Ovary (tissue), 9 donors: Measurements from ENCODE around the gene GRAMD1B. TPM values are rescaled to one million over a fixed set of nuclear protein-coding genes. Genes with fewer than 3 reads are reported as not detected.

ENCODE experiments used
- DNase-seq, 5 donors: peaks; one replicate each; pipeline ENCODE4 v3.0.0-alpha.2; 2019 to 2020
- H3K27ac ChIP-seq, 2 donors: fragments of 200-600 bp; one replicate each; pipeline versions ENCODE4 v1.5.1 to v1.8.0; 2019 to 2022
- H3K27me3 ChIP-seq: fragments of 200-600 bp; one replicate; pipeline ENCODE4 v1.8.0; 2022
- H3K36me3 ChIP-seq: fragments of 200-600 bp; sonication (generic); one replicate; pipeline ENCODE4 v1.5.1; 2019
- H3K4me1 ChIP-seq: one replicate; pipeline ENCODE4 v1.8.1; 2013; ENCODE audit warnings: mild to moderate bottlenecking, moderate library complexity; ENCODE audit not compliant: insufficient read depth
- H3K4me3 ChIP-seq: fragments of 200-600 bp; sonication (generic); one replicate; pipeline ENCODE4 v1.5.1; 2017
- H3K9me3 ChIP-seq, 2 donors: fragments of 200-600 bp in 1 of 2; sonication (generic) in 1 of 2; one replicate each; pipeline versions ENCODE4 v1.5.1 to v1.8.1; 2013 to 2019; ENCODE audit warnings: mild to moderate bottlenecking in 1 of 2, moderate library complexity in 1 of 2
- EP300 ChIP-seq: sonication (generic); formaldehyde crosslinking; IDR thresholded peaks from one replicate; pipeline ENCODE4 v1.6.1; 2017; ENCODE audit warnings: antibody characterized with exemption
- POLR2A ChIP-seq: fragments of 450-650 bp; IDR thresholded peaks from one replicate; pipeline ENCODE4 v1.6.1; 2017; ENCODE audit warnings: antibody characterized with exemption, mild to moderate bottlenecking, moderate library complexity
- WGBS, 3 donors: extraction: QIAGEN DNeasy Blood & Tissue Kit in 1 of 3; methylation state at CpG; one replicate each; pipeline versions ENCODE4 v1.1.5 to v1.1.7; 2013 to 2017; 5-methylcytosine and 5-hydroxymethylcytosine counted together
- intact Hi-C, 4 donors: fragments of 100-400 bp; cut with DNase I; formaldehyde crosslinking; loops; one replicate each; pipeline versions ENCODE4 v1.11.0 to v1.15.1; 2022 to 2023
- polyA plus RNA-seq, 2 donors: library from polyadenylated mRNA; stranded (reverse); fragments of 200-250 nt in 1 of 2; fragments of 350-450 nt in 1 of 2; fragmentation: Illumina TruSeq in 1 of 2; extraction: RNeasy Lipid Tissue Mini Kit (QIAGEN cat#74804) in 1 of 2; gene quantifications; one replicate each; pipeline ENCODE4 v1.2.3, GENCODE V29; 2013 to 2014
- total RNA-seq, 7 donors: library from RNA; depleted of rRNA in 2 of 7; stranded (reverse); fragments of >200 nt in 2 of 7; fragmentation: NEBNext Ultra II Directional in 3 of 7; extraction: Animal tissue kit (Norgen Biotek cat#: 25700) in 3 of 7; gene quantifications; one replicate each; pipeline versions ENCODE4 v1.1.0 to v1.2.4, GENCODE V29; 2016 to 2023
- TF ChIP-seq, protein P1 (sequence below), 3 donors: fragments of 450-650 bp in 2 of 3; fragments of 200-600 bp in 1 of 3; IDR thresholded peaks; one replicate each; pipeline versions ENCODE4 v1.5.1 to v1.8.0; 2016 to 2022; ENCODE audit warnings: antibody characterized with exemption in 3 of 3, mild to moderate bottlenecking in 1 of 3
- donor health status: DM: no; HTN: no; CAD: no; lungs with moderate emphysema.
- donor health status: DM: no; HTN: no; CAD: no.
- donor health status: Bipolar disorder and iron deficiency.
- donor health status: DM: yes; HTN: yes; CAD: no.
- donor health status: DM: no; HTN: no; CAD: no.
- donor health status: DM: yes; HTN: yes; CAD: no.

The GRAMD1B gene
- total and polyA plus RNA-seq, 9 donors, result 10.8 to 185 (median 25.4) TPM

DNA sequence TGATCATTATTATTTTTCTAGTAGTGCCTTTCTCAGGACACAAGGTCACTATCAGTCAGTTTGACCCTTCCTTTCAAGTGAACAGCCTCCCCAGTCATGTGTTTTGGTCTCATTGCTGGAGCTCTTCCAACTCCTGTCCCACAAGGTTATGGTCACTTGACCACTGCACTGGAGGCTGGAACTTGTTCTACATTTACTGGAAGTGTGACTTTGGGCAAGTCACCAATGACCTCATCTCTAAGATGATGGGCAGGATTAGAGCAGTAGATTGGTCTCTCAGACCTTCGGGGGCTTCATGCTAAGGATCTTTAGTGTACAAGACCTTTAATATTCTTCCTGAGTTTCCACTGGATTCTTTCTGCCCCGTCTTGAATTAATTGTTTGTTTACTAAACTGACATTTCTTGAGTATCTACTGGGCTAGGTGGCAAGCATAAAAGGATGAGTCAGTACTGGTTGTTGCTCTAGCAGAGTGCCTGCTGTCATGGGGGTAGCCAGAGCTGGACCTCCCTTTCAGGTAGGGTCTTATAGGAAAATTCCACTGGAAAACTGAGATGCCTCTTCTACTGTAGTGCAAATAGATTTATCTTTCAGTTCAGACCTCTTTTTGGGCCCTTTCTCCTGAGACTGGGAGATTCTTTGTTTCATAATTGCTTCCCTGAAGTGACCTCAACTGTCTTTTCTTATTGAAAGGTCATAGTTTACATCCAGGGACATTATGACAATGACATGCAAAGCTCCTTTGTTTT, 106.8 kb downstream of the GRAMD1B start:
- 80 to 90% (median 82%) methylated on average over 2 of the region's 2 CpGs for WGBS, 3 donors
- Histone ChIP-seq H3K27me3 (no peaks in the 10 kb centered on the region), H3K36me3 (no peaks in the 10 kb centered on the region), H3K4me3 (no peak overlapping the region), H3K27ac (no peak overlapping the region), H3K9me3 (no peaks in the 10 kb centered on the region), H3K4me1 (no peaks in the 10 kb centered on the region)
- DNase-seq, result no peak
- TF ChIP-seq EP300, result no peak
- no peak for TF ChIP-seq POLR2A
- TF ChIP-seq, protein P1, sequence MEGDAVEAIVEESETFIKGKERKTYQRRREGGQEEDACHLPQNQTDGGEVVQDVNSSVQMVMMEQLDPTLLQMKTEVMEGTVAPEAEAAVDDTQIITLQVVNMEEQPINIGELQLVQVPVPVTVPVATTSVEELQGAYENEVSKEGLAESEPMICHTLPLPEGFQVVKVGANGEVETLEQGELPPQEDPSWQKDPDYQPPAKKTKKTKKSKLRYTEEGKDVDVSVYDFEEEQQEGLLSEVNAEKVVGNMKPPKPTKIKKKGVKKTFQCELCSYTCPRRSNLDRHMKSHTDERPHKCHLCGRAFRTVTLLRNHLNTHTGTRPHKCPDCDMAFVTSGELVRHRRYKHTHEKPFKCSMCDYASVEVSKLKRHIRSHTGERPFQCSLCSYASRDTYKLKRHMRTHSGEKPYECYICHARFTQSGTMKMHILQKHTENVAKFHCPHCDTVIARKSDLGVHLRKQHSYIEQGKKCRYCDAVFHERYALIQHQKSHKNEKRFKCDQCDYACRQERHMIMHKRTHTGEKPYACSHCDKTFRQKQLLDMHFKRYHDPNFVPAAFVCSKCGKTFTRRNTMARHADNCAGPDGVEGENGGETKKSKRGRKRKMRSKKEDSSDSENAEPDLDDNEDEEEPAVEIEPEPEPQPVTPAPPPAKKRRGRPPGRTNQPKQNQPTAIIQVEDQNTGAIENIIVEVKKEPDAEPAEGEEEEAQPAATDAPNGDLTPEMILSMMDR (IDR thresholded peaks at IDR 0.05), result no peak
- intact Hi-C loops, result no loop called here

DNA sequence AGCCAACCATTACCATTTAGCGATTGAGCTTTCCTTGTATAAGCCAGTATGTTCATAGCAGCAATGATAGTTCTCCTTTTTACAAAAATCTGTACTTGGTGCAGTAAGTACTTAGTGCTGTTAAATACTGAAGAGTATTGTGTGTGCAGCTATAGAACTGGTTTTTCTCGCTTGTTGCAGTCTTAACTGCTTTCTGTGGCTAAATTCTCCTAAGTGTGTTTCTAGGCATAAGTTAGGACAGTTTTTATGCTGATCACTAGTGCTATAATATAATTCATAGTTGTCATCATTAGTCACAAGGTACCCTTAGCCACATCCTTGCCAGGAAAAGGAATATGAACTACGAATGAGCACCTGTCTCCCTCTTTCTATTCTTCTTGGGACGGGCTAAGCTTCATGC, 107.7 kb downstream of the GRAMD1B start:
- no peaks in the 10 kb centered on the region for H3K27me3 ChIP-seq
- H3K27ac ChIP-seq, result no peak overlapping the region
- DNase-seq, result no peak
- intact Hi-C loops, result no loop called here
- 95 to 97% (median 96%) methylated on average over 4 of the region's 4 CpGs for WGBS, 3 donors
- no peaks in the 10 kb centered on the region for H3K4me1 ChIP-seq
- no peaks in the 10 kb centered on the region for H3K9me3 ChIP-seq
- H3K4me3 ChIP-seq, result no peak overlapping the region
- no peaks in the 10 kb centered on the region for H3K36me3 ChIP-seq
- TF ChIP-seq EP300, result no peak
- TF ChIP-seq, protein P1 (IDR thresholded peaks at IDR 0.05), result no peak
- no peak for TF ChIP-seq POLR2A

DNA sequence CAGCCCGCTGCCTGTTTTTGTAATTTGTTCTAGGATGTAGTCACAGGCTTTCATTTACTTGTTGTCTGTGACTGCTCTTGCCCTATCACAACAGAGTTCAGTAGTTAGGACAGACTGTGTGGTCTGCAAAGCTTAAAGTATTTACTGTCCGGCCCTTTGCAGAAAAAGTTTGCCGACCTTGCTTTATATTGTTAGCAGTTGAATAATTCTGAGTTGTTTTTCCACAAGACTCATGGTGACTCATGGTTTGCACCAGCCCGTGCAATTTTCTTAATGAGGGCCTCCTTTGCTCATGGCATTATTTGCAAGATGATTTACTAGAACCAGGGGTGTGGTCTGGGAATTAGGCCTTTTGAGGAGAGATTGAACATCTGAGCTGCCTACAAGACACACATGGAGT, 113.7 kb downstream of the GRAMD1B start:
- Histone ChIP-seq H3K36me3 (no peaks in the 10 kb centered on the region), H3K27me3 (no peaks in the 10 kb centered on the region), H3K9me3 (no peaks in the 10 kb centered on the region), H3K4me1 (peaks cover 5% of the 10 kb centered on the region), H3K4me3 (no peak overlapping the region), H3K27ac (no peak overlapping the region)
- intact Hi-C loops, result no loop called here
- no peak for DNase-seq
- 21 to 37% (median 26%) methylated on average over 4 of the region's 4 CpGs for WGBS, 3 donors
- TF ChIP-seq, protein P1 (IDR thresholded peaks at IDR 0.05), result no peak
- TF ChIP-seq EP300, result no peak

DNA sequence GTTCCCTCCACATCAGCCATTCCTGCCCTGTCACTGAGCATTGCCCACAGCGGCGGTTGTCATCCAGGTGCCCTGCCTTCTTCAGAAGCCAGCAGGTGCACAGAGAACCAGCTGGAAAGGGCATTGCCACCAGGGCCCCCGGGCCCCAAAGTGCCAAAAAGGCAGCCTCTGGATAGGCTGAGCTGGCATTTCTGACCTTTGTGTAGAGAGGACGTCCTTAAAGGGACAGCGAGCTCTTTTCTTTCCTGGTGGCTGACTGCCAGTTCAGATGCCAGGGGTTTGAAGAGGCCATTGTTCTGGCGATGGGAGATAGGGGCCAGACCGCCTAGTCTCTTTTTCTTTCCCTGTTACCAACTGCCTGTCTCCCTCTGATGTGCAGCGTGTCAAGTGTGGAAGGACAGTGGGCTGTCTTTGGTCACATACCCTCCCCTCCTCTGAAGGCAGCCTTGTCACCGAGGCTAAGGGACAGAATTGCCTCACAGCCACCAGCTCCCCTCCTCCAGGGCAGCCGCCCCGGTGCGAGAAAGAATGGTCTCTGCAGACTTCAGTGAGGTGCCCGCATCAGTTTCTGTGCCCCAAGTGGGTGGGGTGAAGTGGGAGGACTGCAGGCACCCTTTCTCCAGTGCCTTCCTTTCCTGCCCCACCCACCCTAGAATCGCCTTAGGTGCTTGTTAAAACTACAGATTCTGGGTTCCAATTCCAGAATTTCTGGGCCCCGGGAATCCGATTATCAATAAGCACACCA, 114.7 kb downstream of the GRAMD1B start:
- no peak for DNase-seq
- intact Hi-C loops, result no loop called here
- no peak overlapping the region for H3K27ac ChIP-seq
- TF ChIP-seq, protein P1 (IDR thresholded peaks at IDR 0.05), result no peak
- TF ChIP-seq POLR2A (no peak), EP300 (no peak)
- no peaks in the 10 kb centered on the region for H3K27me3 ChIP-seq
- no peaks in the 10 kb centered on the region for H3K36me3 ChIP-seq
- H3K9me3 ChIP-seq, result no peaks in the 10 kb centered on the region
- WGBS, 3 donors, result 85 to 89% (median 88%) methylated on average over 16 of the region's 16 CpGs
- H3K4me3 ChIP-seq, result no peak overlapping the region
- H3K4me1 ChIP-seq, result peaks cover 5% of the 10 kb centered on the region
